ENCODE results near the gene HLA-F.

GRCh38 chr6:29676981-29677601, 46.1 kb upstream of the HLA-F start:
- TF ChIP-seq, protein P1, sequence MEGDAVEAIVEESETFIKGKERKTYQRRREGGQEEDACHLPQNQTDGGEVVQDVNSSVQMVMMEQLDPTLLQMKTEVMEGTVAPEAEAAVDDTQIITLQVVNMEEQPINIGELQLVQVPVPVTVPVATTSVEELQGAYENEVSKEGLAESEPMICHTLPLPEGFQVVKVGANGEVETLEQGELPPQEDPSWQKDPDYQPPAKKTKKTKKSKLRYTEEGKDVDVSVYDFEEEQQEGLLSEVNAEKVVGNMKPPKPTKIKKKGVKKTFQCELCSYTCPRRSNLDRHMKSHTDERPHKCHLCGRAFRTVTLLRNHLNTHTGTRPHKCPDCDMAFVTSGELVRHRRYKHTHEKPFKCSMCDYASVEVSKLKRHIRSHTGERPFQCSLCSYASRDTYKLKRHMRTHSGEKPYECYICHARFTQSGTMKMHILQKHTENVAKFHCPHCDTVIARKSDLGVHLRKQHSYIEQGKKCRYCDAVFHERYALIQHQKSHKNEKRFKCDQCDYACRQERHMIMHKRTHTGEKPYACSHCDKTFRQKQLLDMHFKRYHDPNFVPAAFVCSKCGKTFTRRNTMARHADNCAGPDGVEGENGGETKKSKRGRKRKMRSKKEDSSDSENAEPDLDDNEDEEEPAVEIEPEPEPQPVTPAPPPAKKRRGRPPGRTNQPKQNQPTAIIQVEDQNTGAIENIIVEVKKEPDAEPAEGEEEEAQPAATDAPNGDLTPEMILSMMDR (conservative IDR thresholded peaks at IDR 0.05): no peak
- no peak for TF ChIP-seq EZH2 (IDR thresholded peaks at IDR 0.05; ENCODE audit: low read depth)
